Suprapubic skin (tissue), 4 donors: ENCODE measurements around the gene MYH14. TPM values are rescaled to one million over a fixed set of nuclear protein-coding genes. Genes with fewer than 3 reads are reported as not detected.

Experiments used
- DNase-seq, 2 donors: peaks; one replicate each; pipeline ENCODE4 v3.0.0-alpha.2; 2019; ENCODE audit warnings: low spot score in 2 of 2
- H3K27ac ChIP-seq: fragments of 200-600 bp; sonication (generic); one replicate; pipeline ENCODE4 v1.5.1; 2019
- H3K27me3 ChIP-seq: fragments of 200-600 bp; sonication (generic); one replicate; pipeline ENCODE4 v1.5.1; 2019
- H3K36me3 ChIP-seq: fragments of 200-600 bp; sonication (generic); one replicate; pipeline ENCODE4 v1.5.1; 2019
- H3K4me1 ChIP-seq: fragments of 200-600 bp; sonication (generic); one replicate; pipeline ENCODE4 v1.5.1; 2019
- H3K4me3 ChIP-seq: fragments of 200-600 bp; sonication (generic); one replicate; pipeline ENCODE4 v1.5.1; 2019; ENCODE audit warnings: mild to moderate bottlenecking
- H3K9me3 ChIP-seq: fragments of 200-600 bp; sonication (generic); one replicate; pipeline ENCODE4 v1.5.1; 2019
- EP300 ChIP-seq: sonication (generic); formaldehyde crosslinking; IDR thresholded peaks from one replicate; pipeline ENCODE4 v1.6.1; 2017; ENCODE audit warnings: antibody characterized with exemption
- POLR2A ChIP-seq, 2 donors: fragments of 450-650 bp; IDR thresholded peaks; one replicate each; pipeline ENCODE4 v1.6.1; 2017; ENCODE audit warnings: antibody characterized with exemption in 2 of 2, mild to moderate bottlenecking in 2 of 2, moderate library complexity in 2 of 2
- POLR2AphosphoS5 ChIP-seq, 3 donors: sonication (generic); formaldehyde crosslinking; IDR thresholded peaks; one replicate each; pipeline ENCODE4 v1.6.1; 2017; ENCODE audit warnings: antibody characterized with exemption in 3 of 3
- WGBS: methylation state at CpG from one replicate; pipeline ENCODE4 v1.1.5; 2018; 5-methylcytosine and 5-hydroxymethylcytosine counted together
- total RNA-seq, 4 donors: library from RNA; depleted of rRNA; stranded (reverse); fragments of >200 nt; gene quantifications; one replicate each; pipeline ENCODE4 v1.1.0, GENCODE V29; 2016
- TF ChIP-seq, protein P1 (sequence below), 2 donors: fragments of 200-600 bp in 1 of 2; fragments of 450-650 bp in 1 of 2; sonication (generic) in 1 of 2; IDR thresholded peaks; one replicate each; pipeline ENCODE4 v1.5.1; 2016 to 2019; ENCODE audit warnings: antibody characterized with exemption in 2 of 2, mild to moderate bottlenecking in 1 of 2, moderate library complexity in 1 of 2

Gene MYH14
- total RNA-seq, 4 donors from 2014 or later = 84.8 to 116 (median 104) TPM

DNA sequence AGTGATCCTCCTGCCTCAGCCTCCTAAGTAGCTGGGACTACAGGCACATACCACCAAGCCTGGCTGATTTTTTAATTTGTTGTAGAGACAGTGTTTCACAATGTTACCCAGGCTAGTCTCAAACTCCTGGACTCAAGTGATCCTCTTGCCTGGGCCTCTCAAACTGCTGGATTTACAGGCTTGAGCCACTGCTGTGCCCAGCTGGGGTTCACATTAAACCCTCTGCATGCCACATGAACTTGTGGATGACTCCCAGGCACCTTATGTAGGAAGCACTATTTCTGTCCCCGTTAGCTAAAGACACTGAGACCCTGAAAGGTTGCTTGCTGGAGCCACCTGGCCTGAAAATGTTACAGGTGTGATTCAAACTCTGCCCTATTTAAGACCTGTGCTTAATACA lies 10.5 kb downstream of the MYH14 start:
- Histone ChIP-seq H3K9me3 (no peaks in the 10 kb centered on the region), H3K4me1 (peaks cover 17% of the 10 kb centered on the region), H3K4me3 (no peak overlapping the region), H3K36me3 (peaks cover 2% of the 10 kb centered on the region), H3K27ac (peak overlapping the region; percentile 82), H3K27me3 (no peaks in the 10 kb centered on the region)
- WGBS = 100% methylated on average over 1 of the region's 1 CpG
- DNase-seq = no peak
- TF ChIP-seq, protein P1, sequence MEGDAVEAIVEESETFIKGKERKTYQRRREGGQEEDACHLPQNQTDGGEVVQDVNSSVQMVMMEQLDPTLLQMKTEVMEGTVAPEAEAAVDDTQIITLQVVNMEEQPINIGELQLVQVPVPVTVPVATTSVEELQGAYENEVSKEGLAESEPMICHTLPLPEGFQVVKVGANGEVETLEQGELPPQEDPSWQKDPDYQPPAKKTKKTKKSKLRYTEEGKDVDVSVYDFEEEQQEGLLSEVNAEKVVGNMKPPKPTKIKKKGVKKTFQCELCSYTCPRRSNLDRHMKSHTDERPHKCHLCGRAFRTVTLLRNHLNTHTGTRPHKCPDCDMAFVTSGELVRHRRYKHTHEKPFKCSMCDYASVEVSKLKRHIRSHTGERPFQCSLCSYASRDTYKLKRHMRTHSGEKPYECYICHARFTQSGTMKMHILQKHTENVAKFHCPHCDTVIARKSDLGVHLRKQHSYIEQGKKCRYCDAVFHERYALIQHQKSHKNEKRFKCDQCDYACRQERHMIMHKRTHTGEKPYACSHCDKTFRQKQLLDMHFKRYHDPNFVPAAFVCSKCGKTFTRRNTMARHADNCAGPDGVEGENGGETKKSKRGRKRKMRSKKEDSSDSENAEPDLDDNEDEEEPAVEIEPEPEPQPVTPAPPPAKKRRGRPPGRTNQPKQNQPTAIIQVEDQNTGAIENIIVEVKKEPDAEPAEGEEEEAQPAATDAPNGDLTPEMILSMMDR (IDR thresholded peaks at IDR 0.05) = no peak
- no peak for TF ChIP-seq EP300
- TF ChIP-seq POLR2A (IDR thresholded peaks at IDR 0.05) = no peak
- TF ChIP-seq POLR2AphosphoS5 (IDR thresholded peaks at IDR 0.05) = no peak

DNA sequence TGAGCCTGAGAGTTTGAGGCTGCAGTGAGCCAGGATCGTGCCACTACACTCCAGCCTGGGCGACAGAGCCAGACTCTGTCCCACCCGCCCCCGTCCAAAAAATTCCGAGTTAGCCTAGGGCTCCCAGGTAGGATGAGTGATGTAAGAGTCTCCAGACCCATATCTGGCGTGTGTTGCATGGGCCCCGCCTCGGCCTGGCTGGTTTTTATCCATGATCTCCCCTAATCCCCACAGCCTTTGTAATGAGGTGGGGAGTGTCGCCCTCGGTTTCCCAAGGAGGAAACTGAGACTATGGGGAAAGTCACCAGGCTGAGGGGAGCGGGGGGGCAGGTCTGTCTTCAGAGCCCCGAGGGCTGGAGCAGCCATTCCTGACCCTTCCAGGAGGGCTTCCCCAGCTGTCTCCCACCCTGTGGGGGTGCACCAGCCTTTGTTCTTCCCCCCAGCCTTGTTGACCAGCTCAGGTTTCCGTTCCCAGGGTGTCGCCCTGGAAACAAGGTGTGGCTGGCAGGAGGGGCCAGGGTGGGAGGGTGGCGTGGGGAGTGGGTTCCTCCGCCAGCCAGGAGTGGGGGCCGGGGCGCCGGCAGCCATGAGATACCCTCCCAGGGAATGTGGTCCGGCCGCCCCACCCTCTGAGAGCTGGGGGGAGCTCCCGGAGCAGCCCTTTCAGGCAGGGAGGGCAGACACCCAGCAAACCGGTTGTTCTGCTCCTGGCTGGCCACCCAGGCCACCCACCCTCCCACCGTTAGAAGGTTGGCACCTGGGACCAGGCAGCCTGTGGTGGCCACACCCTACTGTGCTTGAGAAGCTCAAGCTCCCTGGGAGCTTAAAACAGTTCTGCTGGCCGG lies 11.5 kb downstream of the MYH14 start:
- 22% methylated on average over 13 of the region's 25 CpGs for WGBS
- Histone ChIP-seq H3K9me3 (no peaks in the 10 kb centered on the region), H3K36me3 (peaks cover 2% of the 10 kb centered on the region), H3K27ac (peak overlapping the region; percentile 82), H3K27me3 (no peaks in the 10 kb centered on the region), H3K4me1 (peaks cover 17% of the 10 kb centered on the region), H3K4me3 (no peak overlapping the region)
- peak in 1 of 3 donors; percentile 19 for TF ChIP-seq POLR2AphosphoS5 (IDR thresholded peaks at IDR 0.05)
- no peak for TF ChIP-seq EP300
- TF ChIP-seq, protein P1 (IDR thresholded peaks at IDR 0.05) = no peak
- TF ChIP-seq POLR2A (IDR thresholded peaks at IDR 0.05) = no peak
- peak; percentile 78 to 80 for DNase-seq

DNA sequence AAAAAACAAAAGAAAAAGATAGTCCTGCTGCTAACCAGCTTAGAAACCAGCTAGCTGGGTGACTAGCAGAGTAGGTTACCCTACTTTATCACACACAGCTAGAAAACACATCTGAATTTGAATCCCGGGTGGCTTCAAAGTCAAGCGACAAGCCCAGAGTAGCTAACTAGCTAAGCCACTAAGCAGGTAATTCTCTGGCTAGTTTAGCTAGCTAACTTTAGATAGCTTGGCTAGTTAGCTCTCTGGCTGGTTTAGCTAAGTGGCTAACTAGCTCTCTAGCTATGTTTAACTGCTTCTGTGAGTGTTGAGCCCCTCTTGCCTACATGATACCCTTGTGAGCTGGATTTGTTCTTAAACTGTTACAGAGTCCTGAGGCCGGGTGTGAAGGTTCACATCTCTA lies 12.4 kb downstream of the MYH14 start:
- peaks cover 2% of the 10 kb centered on the region for H3K36me3 ChIP-seq
- no peak for DNase-seq
- TF ChIP-seq, protein P1 (IDR thresholded peaks at IDR 0.05) = no peak
- TF ChIP-seq POLR2A (IDR thresholded peaks at IDR 0.05) (no peak), POLR2AphosphoS5 (IDR thresholded peaks at IDR 0.05) (no peak), EP300 (no peak)
- peak overlapping the region; percentile 63 for H3K27ac ChIP-seq
- H3K4me1 ChIP-seq = peaks cover 17% of the 10 kb centered on the region
- H3K4me3 ChIP-seq = no peak overlapping the region
- no peaks in the 10 kb centered on the region for H3K9me3 ChIP-seq
- WGBS = 67% methylated on average over 2 of the region's 3 CpGs
- no peaks in the 10 kb centered on the region for H3K27me3 ChIP-seq

DNA sequence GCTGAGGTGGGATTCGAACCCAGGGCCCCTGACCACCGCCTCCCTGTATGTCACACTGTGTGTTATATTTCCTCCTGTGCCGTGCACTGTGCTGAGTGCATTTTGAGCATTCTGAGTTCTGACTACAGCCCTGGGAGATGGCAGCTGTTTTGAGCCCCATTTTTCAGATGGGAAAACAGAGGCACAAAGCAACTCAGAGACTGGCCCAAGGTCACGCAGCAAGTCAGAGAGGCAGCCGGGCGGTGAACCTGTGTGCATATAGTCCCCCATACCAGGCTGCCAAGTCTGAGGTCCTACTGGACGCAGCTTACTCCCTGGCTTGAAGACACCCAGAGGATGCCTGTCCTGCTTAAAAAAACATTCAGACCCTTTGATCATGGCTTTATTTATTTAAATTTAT lies 17.7 kb downstream of the MYH14 start:
- Histone ChIP-seq H3K4me3 (no peak overlapping the region), H3K27ac (no peak overlapping the region), H3K36me3 (peaks cover 18% of the 10 kb centered on the region), H3K27me3 (peaks cover 3% of the 10 kb centered on the region), H3K4me1 (peaks cover 1% of the 10 kb centered on the region), H3K9me3 (no peaks in the 10 kb centered on the region)
- no peak for DNase-seq
- TF ChIP-seq EP300 = no peak
- TF ChIP-seq, protein P1 (IDR thresholded peaks at IDR 0.05) = no peak
- WGBS = 87% methylated on average over 7 of the region's 7 CpGs

DNA sequence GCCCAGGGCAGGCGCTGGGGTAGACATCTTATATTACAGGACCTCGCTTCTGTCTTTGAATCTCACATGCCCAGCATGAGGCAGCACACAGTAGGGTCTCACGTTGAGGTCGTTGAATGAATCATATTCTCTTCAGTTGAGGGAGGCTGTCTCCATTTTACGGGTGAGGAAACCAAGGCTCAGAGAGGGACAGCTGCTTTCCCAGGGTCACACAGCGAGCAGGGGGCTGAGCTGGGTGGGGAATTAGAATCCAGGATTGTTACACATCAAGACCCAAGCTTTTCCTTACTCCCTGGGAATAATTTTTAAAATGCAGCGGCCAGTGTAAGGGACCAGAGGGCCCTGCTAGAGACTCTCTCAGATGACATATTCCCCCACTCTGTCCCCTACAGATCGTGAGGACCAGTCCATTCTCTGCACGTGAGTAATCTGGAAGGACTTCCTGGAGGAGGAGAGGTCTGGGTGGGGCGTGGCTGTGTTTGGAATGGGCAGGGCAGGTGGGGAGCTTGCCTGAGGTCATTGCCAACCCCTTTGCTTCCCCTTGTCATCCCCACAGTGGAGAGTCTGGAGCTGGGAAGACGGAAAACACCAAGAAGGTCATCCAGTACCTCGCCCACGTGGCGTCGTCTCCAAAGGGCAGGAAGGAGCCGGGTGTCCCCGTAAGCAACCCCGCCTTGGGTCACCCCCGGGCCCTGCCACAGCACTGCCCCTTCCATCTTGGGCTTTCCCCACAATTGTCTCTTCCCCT lies 19.4 kb downstream of the MYH14 start:
- H3K9me3 ChIP-seq = no peaks in the 10 kb centered on the region
- TF ChIP-seq POLR2AphosphoS5 (IDR thresholded peaks at IDR 0.05) = no peak
- TF ChIP-seq POLR2A (IDR thresholded peaks at IDR 0.05) = no peak
- TF ChIP-seq, protein P1 (IDR thresholded peaks at IDR 0.05) = no peak
- TF ChIP-seq EP300 = no peak
- H3K4me3 ChIP-seq = no peak overlapping the region
- H3K27me3 ChIP-seq = peaks cover 6% of the 10 kb centered on the region
- no peaks in the 10 kb centered on the region for H3K4me1 ChIP-seq
- DNase-seq = no peak
- H3K36me3 ChIP-seq = peaks cover 18% of the 10 kb centered on the region
- 88% methylated on average over 18 of the region's 19 CpGs for WGBS
- H3K27ac ChIP-seq = no peak overlapping the region
